ENCODE results near the gene AIG1. TPM values are rescaled to one million over a fixed set of nuclear protein-coding genes. Genes with fewer than 3 reads are reported as not detected.

AIG1 gene
- polyA plus RNA-seq, 1 donor from 2014 or later = 23.2 TPM

- H2AFZ ChIP-seq (ENCODE audit: low read depth, low read length) = no peak overlapping the region
- no peaks in the 10 kb centered on the region for H3K9me2 ChIP-seq (ENCODE audit: insufficient read depth, low read length)
- H3K9ac ChIP-seq (ENCODE audit: low read length) = no peak overlapping the region
- H3K4me2 ChIP-seq (ENCODE audit: low read length) = no peak overlapping the region
- no peaks in the 10 kb centered on the region for H3K79me2 ChIP-seq (replicated peaks; ENCODE audit: insufficient read depth, low read length)
- H3K4me3 ChIP-seq (ENCODE audit: low read length) = no peak overlapping the region
- H3F3A ChIP-seq (ENCODE audit: insufficient read depth, low read length, poor library complexity, severe bottlenecking) = no peaks in the 10 kb centered on the region
- no peaks in the 10 kb centered on the region for H4K20me1 ChIP-seq (ENCODE audit: insufficient read depth)
- no peak overlapping the region for H3K27ac ChIP-seq (ENCODE audit: low read length)
- no peaks in the 10 kb centered on the region for H3K36me3 ChIP-seq (ENCODE audit: insufficient read depth, low read length)
- H3K27me3 ChIP-seq (ENCODE audit: insufficient read depth, low read depth, low read length) = no peaks in the 10 kb centered on the region
- no peaks in the 10 kb centered on the region for H3K9me3 ChIP-seq (ENCODE audit: low read length)
- TF ChIP-seq EP300 (conservative IDR thresholded peaks at IDR 0.05; ENCODE audit: poor library complexity, severe bottlenecking) (no peak), MXI1 (conservative IDR thresholded peaks at IDR 0.05; ENCODE audit: poor library complexity, severe bottlenecking) (no peak), TAF1 (IDR thresholded peaks at IDR 0.05; ENCODE audit: low read depth) (no peak), REST (IDR thresholded peaks at IDR 0.05; ENCODE audit: borderline replicate concordance) (no peak), EZH2 (IDR thresholded peaks at IDR 0.05; ENCODE audit: borderline replicate concordance, insufficient read depth, low read length, poor library complexity, severe bottlenecking) (no peak), RAD21 (conservative IDR thresholded peaks at IDR 0.05) (no peak), CTCF (IDR thresholded peaks at IDR 0.05; ENCODE audit: poor library complexity, severe bottlenecking) (no peak), SMC3 (conservative IDR thresholded peaks at IDR 0.05; ENCODE audit: poor library complexity) (no peak), POLR2AphosphoS5 (IDR thresholded peaks at IDR 0.05) (no peak)
Measured at GRCh38 chr6:143348531-143348930, 287.8 kb downstream of the AIG1 start.

- Histone ChIP-seq H3K9me2 (ENCODE audit: insufficient read depth, low read length) (no peaks in the 10 kb centered on the region), H3K4me2 (ENCODE audit: low read length) (no peak overlapping the region), H4K20me1 (ENCODE audit: insufficient read depth) (no peaks in the 10 kb centered on the region), H3K36me3 (ENCODE audit: insufficient read depth, low read length) (no peaks in the 10 kb centered on the region), H3K9me3 (ENCODE audit: low read length) (no peaks in the 10 kb centered on the region), H3F3A (ENCODE audit: insufficient read depth, low read length, poor library complexity, severe bottlenecking) (no peaks in the 10 kb centered on the region), H3K4me3 (ENCODE audit: low read length) (no peak overlapping the region), H3K27me3 (ENCODE audit: insufficient read depth, low read depth, low read length) (no peaks in the 10 kb centered on the region), H3K27ac (ENCODE audit: low read length) (no peak overlapping the region), H3K79me2 (replicated peaks; ENCODE audit: insufficient read depth, low read length) (no peaks in the 10 kb centered on the region), H2AFZ (ENCODE audit: low read depth, low read length) (no peak overlapping the region), H3K9ac (ENCODE audit: low read length) (no peak overlapping the region)
- TF ChIP-seq SMC3 (conservative IDR thresholded peaks at IDR 0.05; ENCODE audit: poor library complexity) = no peak
- no peak for TF ChIP-seq TAF1 (IDR thresholded peaks at IDR 0.05; ENCODE audit: low read depth)
- no peak for TF ChIP-seq CTCF (IDR thresholded peaks at IDR 0.05; ENCODE audit: poor library complexity, severe bottlenecking)
- TF ChIP-seq EZH2 (IDR thresholded peaks at IDR 0.05; ENCODE audit: borderline replicate concordance, insufficient read depth, low read length, poor library complexity, severe bottlenecking) = no peak
- no peak for TF ChIP-seq RAD21 (conservative IDR thresholded peaks at IDR 0.05)
- TF ChIP-seq EP300 (conservative IDR thresholded peaks at IDR 0.05; ENCODE audit: poor library complexity, severe bottlenecking) = no peak
- TF ChIP-seq POLR2AphosphoS5 (IDR thresholded peaks at IDR 0.05) = no peak
- no peak for TF ChIP-seq MXI1 (conservative IDR thresholded peaks at IDR 0.05; ENCODE audit: poor library complexity, severe bottlenecking)
- TF ChIP-seq REST (IDR thresholded peaks at IDR 0.05; ENCODE audit: borderline replicate concordance) = no peak
Measured at GRCh38 chr6:143349530-143349929, 288.8 kb downstream of the AIG1 start.
